ENCODE measurements around the gene NT5DC4. TPM values are rescaled to one million over a fixed set of nuclear protein-coding genes. Genes with fewer than 3 reads are reported as not detected.

The NT5DC4 gene
- total RNA-seq, 3 donors from 2014 or later, result not detected

- H3K36me3 ChIP-seq (ENCODE audit: low read depth), result no peaks in the 10 kb centered on the region
- intact Hi-C loops (cut with DNase I, micrococcal nuclease), result no loop called here
- TF ChIP-seq CTCF (IDR thresholded peaks at IDR 0.05), result no peak
- no peak for DNase-seq
- H3K4me1 ChIP-seq (ENCODE audit: low read depth), result no peaks in the 10 kb centered on the region
- H3K9me3 ChIP-seq, result no peaks in the 10 kb centered on the region
- H3K4me3 ChIP-seq, result no peak overlapping the region
- no peak for ATAC-seq
Observed at GRCh38 chr2:112773556-112773955, 52.7 kb downstream of the NT5DC4 start.

GRCh38 chr2:112774536-112775285 is 53.9 kb downstream of the NT5DC4 start:
- Histone ChIP-seq H3K36me3 (ENCODE audit: low read depth) (no peaks in the 10 kb centered on the region), H3K4me1 (ENCODE audit: low read depth) (no peaks in the 10 kb centered on the region), H3K4me3 (no peak overlapping the region), H3K9me3 (no peaks in the 10 kb centered on the region)
- no peak for TF ChIP-seq CTCF (IDR thresholded peaks at IDR 0.05)
- no peak for ATAC-seq
- no peak for DNase-seq
- intact Hi-C loops (cut with DNase I, micrococcal nuclease), result no loop called here

GRCh38 chr2:112776113-112776512 is 55.3 kb downstream of the NT5DC4 start:
- intact Hi-C loops (cut with DNase I, micrococcal nuclease), result no loop called here

GRCh38 chr2:112777036-112777435 is 56.2 kb downstream of the NT5DC4 start:
- intact Hi-C loops (cut with DNase I, micrococcal nuclease), result no loop called here
- Histone ChIP-seq H3K4me3 (no peak overlapping the region), H3K9me3 (no peaks in the 10 kb centered on the region), H3K36me3 (ENCODE audit: low read depth) (no peaks in the 10 kb centered on the region), H3K4me1 (ENCODE audit: low read depth) (no peaks in the 10 kb centered on the region)
- no peak for TF ChIP-seq CTCF (IDR thresholded peaks at IDR 0.05)
- ATAC-seq, result no peak
- no peak for DNase-seq

More at GRCh38 chr2:112776113-112776512, 55.3 kb downstream of the NT5DC4 start:
- H3K4me3 ChIP-seq, result no peak overlapping the region
- no peaks in the 10 kb centered on the region for H3K9me3 ChIP-seq
- DNase-seq (no peak), ATAC-seq (no peak)
- H3K36me3 ChIP-seq (ENCODE audit: low read depth), result no peaks in the 10 kb centered on the region
- TF ChIP-seq CTCF (IDR thresholded peaks at IDR 0.05), result no peak
- H3K4me1 ChIP-seq (ENCODE audit: low read depth), result no peaks in the 10 kb centered on the region

- intact Hi-C loops (cut with DNase I, micrococcal nuclease), result no loop called here
- no peak for TF ChIP-seq CTCF (IDR thresholded peaks at IDR 0.05)
Observed at GRCh38 chr2:112779598-112779997, 58.8 kb downstream of the NT5DC4 start.

More at GRCh38 chr2:112779598-112779997, 58.8 kb downstream of the NT5DC4 start:
- ATAC-seq, result no peak
- DNase-seq, result no peak
- no peaks in the 10 kb centered on the region for H3K36me3 ChIP-seq (ENCODE audit: low read depth)
- no peak overlapping the region for H3K4me3 ChIP-seq
- H3K9me3 ChIP-seq, result no peaks in the 10 kb centered on the region
- no peaks in the 10 kb centered on the region for H3K4me1 ChIP-seq (ENCODE audit: low read depth)
